Measurements from ENCODE around the gene SNX33. TPM values are rescaled to one million over a fixed set of nuclear protein-coding genes. Genes with fewer than 3 reads are reported as not detected.

The SNX33 gene
- total and polyA plus RNA-seq, 2 of the 13 experiments (the other 11 are each of a cell fraction or from before 2014, with no cell fraction given): 11.0 to 11.6 TPM

- TF ChIP-seq, protein P1, sequence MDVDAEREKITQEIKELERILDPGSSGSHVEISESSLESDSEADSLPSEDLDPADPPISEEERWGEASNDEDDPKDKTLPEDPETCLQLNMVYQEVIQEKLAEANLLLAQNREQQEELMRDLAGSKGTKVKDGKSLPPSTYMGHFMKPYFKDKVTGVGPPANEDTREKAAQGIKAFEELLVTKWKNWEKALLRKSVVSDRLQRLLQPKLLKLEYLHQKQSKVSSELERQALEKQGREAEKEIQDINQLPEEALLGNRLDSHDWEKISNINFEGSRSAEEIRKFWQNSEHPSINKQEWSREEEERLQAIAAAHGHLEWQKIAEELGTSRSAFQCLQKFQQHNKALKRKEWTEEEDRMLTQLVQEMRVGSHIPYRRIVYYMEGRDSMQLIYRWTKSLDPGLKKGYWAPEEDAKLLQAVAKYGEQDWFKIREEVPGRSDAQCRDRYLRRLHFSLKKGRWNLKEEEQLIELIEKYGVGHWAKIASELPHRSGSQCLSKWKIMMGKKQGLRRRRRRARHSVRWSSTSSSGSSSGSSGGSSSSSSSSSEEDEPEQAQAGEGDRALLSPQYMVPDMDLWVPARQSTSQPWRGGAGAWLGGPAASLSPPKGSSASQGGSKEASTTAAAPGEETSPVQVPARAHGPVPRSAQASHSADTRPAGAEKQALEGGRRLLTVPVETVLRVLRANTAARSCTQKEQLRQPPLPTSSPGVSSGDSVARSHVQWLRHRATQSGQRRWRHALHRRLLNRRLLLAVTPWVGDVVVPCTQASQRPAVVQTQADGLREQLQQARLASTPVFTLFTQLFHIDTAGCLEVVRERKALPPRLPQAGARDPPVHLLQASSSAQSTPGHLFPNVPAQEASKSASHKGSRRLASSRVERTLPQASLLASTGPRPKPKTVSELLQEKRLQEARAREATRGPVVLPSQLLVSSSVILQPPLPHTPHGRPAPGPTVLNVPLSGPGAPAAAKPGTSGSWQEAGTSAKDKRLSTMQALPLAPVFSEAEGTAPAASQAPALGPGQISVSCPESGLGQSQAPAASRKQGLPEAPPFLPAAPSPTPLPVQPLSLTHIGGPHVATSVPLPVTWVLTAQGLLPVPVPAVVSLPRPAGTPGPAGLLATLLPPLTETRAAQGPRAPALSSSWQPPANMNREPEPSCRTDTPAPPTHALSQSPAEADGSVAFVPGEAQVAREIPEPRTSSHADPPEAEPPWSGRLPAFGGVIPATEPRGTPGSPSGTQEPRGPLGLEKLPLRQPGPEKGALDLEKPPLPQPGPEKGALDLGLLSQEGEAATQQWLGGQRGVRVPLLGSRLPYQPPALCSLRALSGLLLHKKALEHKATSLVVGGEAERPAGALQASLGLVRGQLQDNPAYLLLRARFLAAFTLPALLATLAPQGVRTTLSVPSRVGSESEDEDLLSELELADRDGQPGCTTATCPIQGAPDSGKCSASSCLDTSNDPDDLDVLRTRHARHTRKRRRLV (CRISPR knock-in tag; IDR thresholded peaks at IDR 0.05): no peak
- TF ChIP-seq ZNF350 (CRISPR knock-in tag; IDR thresholded peaks at IDR 0.05; ENCODE audit: borderline replicate concordance, low read depth) (no peak), LCORL (IDR thresholded peaks at IDR 0.05) (no peak), LCORL (CRISPR knock-in tag; IDR thresholded peaks at IDR 0.05) (0 out of 2 replicates have a peak, but pooled peaks have one; percentile 8), ZNF772 (CRISPR knock-in tag; IDR thresholded peaks at IDR 0.05) (0 out of 2 replicates have a peak, but pooled peaks have one; percentile 4), ZFY (CRISPR knock-in tag; IDR thresholded peaks at IDR 0.05) (no peak), CCDC6 (CRISPR knock-in tag; IDR thresholded peaks at IDR 0.05) (0 out of 2 replicates have a peak, but pooled peaks have one; percentile 2), ZNF572 (CRISPR knock-in tag; IDR thresholded peaks at IDR 0.05) (0 out of 2 replicates have a peak, but pooled peaks have one; percentile 9), REL (CRISPR knock-in tag; conservative IDR thresholded peaks at IDR 0.05) (no peak), ZNF549 (CRISPR knock-in tag; IDR thresholded peaks at IDR 0.05) (no peak), IRX3 (CRISPR knock-in tag; IDR thresholded peaks at IDR 0.05; ENCODE audit: borderline replicate concordance, low read depth) (no peak), NFYB (CRISPR knock-in tag; IDR thresholded peaks at IDR 0.05) (no peak), ZNF607 (CRISPR knock-in tag; IDR thresholded peaks at IDR 0.05; ENCODE audit: borderline replicate concordance) (no peak), NAIF1 (CRISPR knock-in tag; IDR thresholded peaks at IDR 0.05; ENCODE audit: borderline replicate concordance) (no peak), NFATC3 (CRISPR knock-in tag; IDR thresholded peaks at IDR 0.05) (no peak), ZNF18 (CRISPR knock-in tag; IDR thresholded peaks at IDR 0.05; ENCODE audit: insufficient replicate concordance) (no peak), HNF4G (IDR thresholded peaks at IDR 0.05; ENCODE audit: borderline replicate concordance, low read depth, low read length) (no peak), HNF4G (CRISPR knock-in tag; IDR thresholded peaks at IDR 0.05; ENCODE audit: borderline replicate concordance, low read depth) (0 out of 2 replicates have a peak, but pooled peaks have one; percentile 30), ISX (CRISPR knock-in tag; conservative IDR thresholded peaks at IDR 0.05) (no peak), ZNF652 (CRISPR knock-in tag; IDR thresholded peaks at IDR 0.05; ENCODE audit: borderline replicate concordance, low read depth) (peak; percentile 62), NCOA1 (CRISPR knock-in tag; IDR thresholded peaks at IDR 0.05) (0 out of 2 replicates have a peak, but pooled peaks have one; percentile 9), ZNF558 (CRISPR knock-in tag; IDR thresholded peaks at IDR 0.05; ENCODE audit: borderline replicate concordance) (peak; percentile 36; the same call in 1 of the 2 replicates)
- TF ChIP-seq, protein P2, sequence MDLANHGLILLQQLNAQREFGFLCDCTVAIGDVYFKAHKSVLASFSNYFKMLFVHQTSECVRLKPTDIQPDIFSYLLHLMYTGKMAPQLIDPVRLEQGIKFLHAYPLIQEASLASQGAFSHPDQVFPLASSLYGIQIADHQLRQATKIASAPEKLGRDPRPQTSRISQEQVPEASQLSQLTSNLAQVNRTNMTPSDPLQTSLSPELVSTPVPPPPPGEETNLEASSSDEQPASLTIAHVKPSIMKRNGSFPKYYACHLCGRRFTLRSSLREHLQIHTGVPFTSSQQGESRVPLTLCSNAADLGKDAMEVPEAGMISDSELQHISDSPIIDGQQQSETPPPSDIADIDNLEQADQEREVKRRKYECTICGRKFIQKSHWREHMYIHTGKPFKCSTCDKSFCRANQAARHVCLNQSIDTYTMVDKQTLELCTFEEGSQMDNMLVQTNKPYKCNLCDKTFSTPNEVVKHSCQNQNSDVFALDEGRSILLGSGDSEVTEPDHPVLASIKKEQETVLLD (CRISPR knock-in tag; IDR thresholded peaks at IDR 0.05; ENCODE audit: low read depth): 0 out of 2 replicates have a peak, but pooled peaks have one; percentile 33
These were observed 7.1 kb upstream of the SNX33 start (continued) for GRCh38 chr15:75640483-75641178.
